Stomach (tissue), 9 donors: Measurements from ENCODE around the gene FFAR3. TPM values are rescaled to one million over a fixed set of nuclear protein-coding genes. Genes with fewer than 3 reads are reported as not detected.

Experiments used
- DNase-seq, 2 donors: peaks; one replicate each; pipeline versions ENCODE4 v3.0.0 to v3.0.0-alpha.2; 2013 to 2019
- H3K27ac ChIP-seq, 5 donors: fragments of 200-600 bp in 4 of 5; sonication (generic) in 4 of 5; one replicate each; pipeline ENCODE4 v1.5.1; 2013 to 2019; ENCODE audit warnings: mild to moderate bottlenecking in 1 of 5, moderate library complexity in 1 of 5
- H3K27me3 ChIP-seq, 3 donors: fragments of 200-600 bp; sonication (generic); one replicate each; pipeline ENCODE4 v1.5.1; 2017 to 2019; ENCODE audit warnings: mixed run types in 1 of 3
- H3K36me3 ChIP-seq, 4 donors: fragments of 200-600 bp; sonication (generic); 1 replicate in 3 of 4; 2 replicates in 1 of 4; pipeline ENCODE4 v1.5.1; 2016 to 2019
- H3K4me1 ChIP-seq, 4 donors: fragments of 200-600 bp; sonication (generic); one replicate each; pipeline ENCODE4 v1.5.1; 2016 to 2019
- H3K4me3 ChIP-seq, 4 donors: fragments of 200-600 bp; sonication (generic) in 3 of 4; one replicate each; pipeline ENCODE4 v1.5.1; 2016 to 2019; ENCODE audit warnings: mild to moderate bottlenecking in 1 of 4
- H3K9me3 ChIP-seq, 4 donors: fragments of 200-600 bp; sonication (generic); one replicate each; pipeline ENCODE4 v1.5.1; 2016 to 2019
- EP300 ChIP-seq: sonication (generic); formaldehyde crosslinking; IDR thresholded peaks from one replicate; pipeline ENCODE4 v1.6.1; 2017; ENCODE audit warnings: antibody characterized with exemption
- POLR2A ChIP-seq, 4 donors: fragments of 450-650 bp; IDR thresholded peaks; one replicate each; pipeline ENCODE4 v1.6.1; 2016; ENCODE audit warnings: antibody characterized with exemption in 4 of 4, control low read depth in 2 of 4, mild to moderate bottlenecking in 1 of 4, moderate library complexity in 1 of 4
- POLR2AphosphoS5 ChIP-seq, 3 donors: sonication (generic); formaldehyde crosslinking; IDR thresholded peaks; one replicate each; pipeline ENCODE4 v1.6.1; 2016; ENCODE audit warnings: antibody characterized with exemption in 3 of 3
- WGBS, 5 donors: extraction: QIAGEN DNeasy Blood & Tissue Kit in 3 of 5; methylation state at CpG; one replicate each; pipeline versions ENCODE4 v1.1.5 to v1.1.7; 2013 to 2018; 5-methylcytosine and 5-hydroxymethylcytosine counted together
- intact Hi-C: fragments of 100-400 bp; cut with DNase I; formaldehyde crosslinking; loops from one replicate; pipeline ENCODE4 v1.15.1; 2023; ENCODE audit warnings: low total_unique reads
- polyA plus RNA-seq, 3 donors: library from polyadenylated mRNA; stranded (reverse); fragments of 200-250 nt; gene quantifications; one replicate each; pipeline ENCODE4 v1.2.3, GENCODE V29; 2013
- total RNA-seq, 5 donors: library from RNA; depleted of rRNA; stranded (reverse); fragments of >200 nt; gene quantifications; one replicate each; pipeline versions ENCODE4 v1.1.0 to v1.2.3, GENCODE V29; 2014 to 2016
- TF ChIP-seq, protein P1 (sequence below), 7 experiments: fragments of 450-650 bp in 4 of 7; fragments of 200-600 bp in 3 of 7; sonication (generic) in 3 of 7; IDR thresholded peaks; one replicate each; pipeline ENCODE4 v1.5.1; 2016 to 2019; ENCODE audit warnings: antibody characterized with exemption in 7 of 7, control low read depth in 2 of 7, mild to moderate bottlenecking in 1 of 7
- donor health status: healthy with polysubstance abuse.
- donor health status: Bipolar disorder and iron deficiency.
- donor health status: healthy.

The FFAR3 gene
- total and polyA plus RNA-seq, 8 donors = 0.30 to 0.56 TPM; not detected in 6

DNA sequence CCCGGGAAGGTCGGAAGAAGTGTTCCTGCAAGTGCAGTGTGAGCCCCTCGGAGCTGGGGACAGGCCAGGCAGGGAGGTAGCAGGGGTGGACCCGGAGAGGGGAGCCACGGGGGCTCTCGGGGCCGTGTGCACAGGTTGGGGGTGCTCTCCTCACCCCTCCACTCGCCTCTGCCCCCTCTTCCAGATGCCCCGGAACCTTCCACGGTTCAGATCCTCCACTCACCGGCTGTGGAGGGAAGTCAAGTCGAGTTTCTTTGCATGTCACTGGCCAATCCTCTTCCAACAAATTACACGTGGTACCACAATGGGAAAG lies 20.3 kb upstream of the FFAR3 start:
- H3K4me1 ChIP-seq = no peaks in the 10 kb centered on the region
- no peaks in the 10 kb centered on the region for H3K36me3 ChIP-seq
- TF ChIP-seq EP300 = no peak
- TF ChIP-seq, protein P1, sequence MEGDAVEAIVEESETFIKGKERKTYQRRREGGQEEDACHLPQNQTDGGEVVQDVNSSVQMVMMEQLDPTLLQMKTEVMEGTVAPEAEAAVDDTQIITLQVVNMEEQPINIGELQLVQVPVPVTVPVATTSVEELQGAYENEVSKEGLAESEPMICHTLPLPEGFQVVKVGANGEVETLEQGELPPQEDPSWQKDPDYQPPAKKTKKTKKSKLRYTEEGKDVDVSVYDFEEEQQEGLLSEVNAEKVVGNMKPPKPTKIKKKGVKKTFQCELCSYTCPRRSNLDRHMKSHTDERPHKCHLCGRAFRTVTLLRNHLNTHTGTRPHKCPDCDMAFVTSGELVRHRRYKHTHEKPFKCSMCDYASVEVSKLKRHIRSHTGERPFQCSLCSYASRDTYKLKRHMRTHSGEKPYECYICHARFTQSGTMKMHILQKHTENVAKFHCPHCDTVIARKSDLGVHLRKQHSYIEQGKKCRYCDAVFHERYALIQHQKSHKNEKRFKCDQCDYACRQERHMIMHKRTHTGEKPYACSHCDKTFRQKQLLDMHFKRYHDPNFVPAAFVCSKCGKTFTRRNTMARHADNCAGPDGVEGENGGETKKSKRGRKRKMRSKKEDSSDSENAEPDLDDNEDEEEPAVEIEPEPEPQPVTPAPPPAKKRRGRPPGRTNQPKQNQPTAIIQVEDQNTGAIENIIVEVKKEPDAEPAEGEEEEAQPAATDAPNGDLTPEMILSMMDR (IDR thresholded peaks at IDR 0.05) = no peak
- TF ChIP-seq POLR2A (IDR thresholded peaks at IDR 0.05) = no peak
- no peak for TF ChIP-seq POLR2AphosphoS5 (IDR thresholded peaks at IDR 0.05)
- intact Hi-C loops = no loop called here
- 74 to 82% (median 80%) methylated on average over 13 of the region's 13 CpGs for WGBS, 5 donors
- H3K9me3 ChIP-seq = no peaks in the 10 kb centered on the region
- H3K4me3 ChIP-seq = no peak overlapping the region
- H3K27ac ChIP-seq = no peak overlapping the region
- peaks cover 0 to 11% (median 4%) of the 10 kb centered on the region in 3 donors for H3K27me3 ChIP-seq
- no peak for DNase-seq

DNA sequence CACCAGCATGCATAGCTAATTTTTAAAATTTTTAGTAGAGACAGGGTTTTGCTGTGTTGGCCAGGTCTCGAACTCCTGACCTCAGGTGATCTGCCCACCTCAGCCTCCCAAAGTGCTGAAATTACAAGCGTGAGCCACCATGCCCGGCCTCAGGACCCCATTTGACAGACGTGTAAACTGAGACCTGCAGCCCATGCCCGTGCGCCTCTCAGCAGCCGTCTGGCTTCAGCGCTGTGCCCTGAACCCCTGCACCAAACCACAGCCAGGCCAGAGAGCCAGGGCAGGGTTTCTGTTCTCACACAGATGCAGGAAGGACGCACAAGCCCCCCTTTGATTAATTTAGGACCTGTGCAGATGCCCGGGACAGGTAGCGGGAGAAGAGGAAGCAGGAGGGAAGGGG lies 17.8 kb upstream of the FFAR3 start:
- Histone ChIP-seq H3K36me3 (no peaks in the 10 kb centered on the region), H3K27ac (no peak overlapping the region), H3K4me1 (no peaks in the 10 kb centered on the region), H3K27me3 (peaks cover 0 to 8% (median 0%) of the 10 kb centered on the region in 3 donors), H3K4me3 (no peak overlapping the region), H3K9me3 (no peaks in the 10 kb centered on the region)
- DNase-seq = no peak
- intact Hi-C loops = no loop called here
- TF ChIP-seq POLR2A (IDR thresholded peaks at IDR 0.05) = no peak
- 76 to 89% (median 87%) methylated on average over 11 of the region's 11 CpGs for WGBS, 5 donors

DNA sequence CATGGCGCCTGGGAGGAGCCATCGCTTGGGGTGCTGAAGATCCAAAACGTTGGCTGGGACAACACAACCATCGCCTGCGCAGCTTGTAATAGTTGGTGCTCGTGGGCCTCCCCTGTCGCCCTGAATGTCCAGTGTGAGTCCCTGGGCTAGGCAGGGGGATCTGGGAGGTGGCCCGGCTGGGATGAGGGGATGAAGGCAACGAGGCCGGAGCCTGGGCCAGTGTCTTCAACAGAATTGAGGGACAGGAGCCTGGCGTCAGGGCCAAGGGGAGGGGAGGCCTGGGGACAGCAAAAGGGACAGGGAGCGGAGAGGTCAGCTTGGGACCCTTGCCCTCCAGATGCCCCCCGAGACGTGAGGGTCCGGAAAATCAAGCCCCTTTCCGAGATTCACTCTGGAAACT lies 17.3 kb upstream of the FFAR3 start:
- no peak for DNase-seq
- no peaks in the 10 kb centered on the region for H3K9me3 ChIP-seq
- 82 to 85% (median 83%) methylated on average over 16 of the region's 16 CpGs for WGBS, 5 donors
- TF ChIP-seq, protein P1 (IDR thresholded peaks at IDR 0.05) = no peak
- TF ChIP-seq POLR2A (IDR thresholded peaks at IDR 0.05) (no peak), EP300 (no peak), POLR2AphosphoS5 (IDR thresholded peaks at IDR 0.05) (no peak)
- H3K4me3 ChIP-seq = no peak overlapping the region
- H3K27me3 ChIP-seq = peaks cover 0 to 14% (median under 1%) of the 10 kb centered on the region in 3 donors
- intact Hi-C loops = no loop called here
- no peak overlapping the region for H3K27ac ChIP-seq
- no peaks in the 10 kb centered on the region for H3K36me3 ChIP-seq
- no peaks in the 10 kb centered on the region for H3K4me1 ChIP-seq

DNA sequence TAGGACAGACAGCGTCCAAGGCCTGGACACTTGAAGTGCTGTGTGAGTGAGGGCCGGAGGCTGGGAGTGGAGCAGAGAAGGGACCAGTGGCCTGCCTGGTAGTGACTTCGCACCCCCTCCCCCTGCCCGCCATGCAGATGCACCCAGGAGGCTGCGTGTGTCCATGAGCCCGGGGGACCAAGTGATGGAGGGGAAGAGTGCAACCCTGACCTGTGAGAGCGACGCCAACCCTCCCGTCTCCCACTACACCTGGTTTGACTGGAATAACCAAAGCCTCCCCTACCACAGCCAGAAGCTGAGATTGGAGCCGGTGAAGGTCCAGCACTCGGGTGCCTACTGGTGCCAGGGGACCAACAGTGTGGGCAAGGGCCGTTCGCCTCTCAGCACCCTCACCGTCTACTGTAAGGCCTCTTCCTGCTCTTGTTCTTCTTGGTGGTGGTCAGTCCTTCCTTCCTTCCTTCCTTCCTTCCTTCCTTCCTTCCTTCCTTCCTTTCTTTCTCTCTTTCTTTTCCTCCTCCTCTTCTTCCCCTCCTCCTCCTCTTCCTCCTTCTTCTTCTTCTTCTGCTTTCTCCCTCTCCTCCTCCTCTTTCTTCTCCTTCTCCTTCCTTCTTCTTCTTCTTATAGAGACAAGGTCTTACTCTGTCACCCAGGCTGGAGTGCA lies 16.6 kb upstream of the FFAR3 start:
- Histone ChIP-seq H3K27me3 (peaks cover 0 to 19% (median 5%) of the 10 kb centered on the region in 3 donors), H3K36me3 (no peaks in the 10 kb centered on the region), H3K4me1 (peaks cover 0 to 3% (median 0%) of the 10 kb centered on the region in 4 donors), H3K4me3 (no peak overlapping the region), H3K27ac (no peak overlapping the region), H3K9me3 (no peaks in the 10 kb centered on the region)
- no peak for TF ChIP-seq EP300
- TF ChIP-seq POLR2A (IDR thresholded peaks at IDR 0.05) = no peak
- TF ChIP-seq POLR2AphosphoS5 (IDR thresholded peaks at IDR 0.05) = no peak
- TF ChIP-seq, protein P1 (IDR thresholded peaks at IDR 0.05) = no peak
- WGBS, 5 donors = 81 to 89% (median 85%) methylated on average over 6 to 14 of the region's 14 CpGs
- DNase-seq = no peak
- intact Hi-C loops = no loop called here

DNA sequence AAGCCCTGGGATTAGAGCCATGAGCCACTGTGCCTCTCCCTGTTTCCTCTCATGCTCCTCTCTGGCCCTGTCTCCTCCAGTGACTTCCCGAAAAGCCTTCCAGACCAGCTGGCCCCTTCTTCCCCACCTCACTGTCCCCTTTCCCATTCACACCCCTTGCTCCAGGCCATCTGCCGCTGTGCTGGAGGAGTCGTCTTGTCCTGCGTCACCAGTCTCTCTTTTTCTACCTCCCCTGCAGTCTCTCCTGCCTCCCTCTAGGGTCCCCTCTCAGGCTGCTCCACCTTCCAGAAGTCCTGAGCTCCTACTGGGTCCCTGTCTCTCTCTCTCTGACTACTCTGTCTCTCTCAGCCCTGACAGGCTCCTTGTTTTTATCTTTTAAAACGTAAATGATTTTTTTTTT lies 15.8 kb upstream of the FFAR3 start:
- H3K4me1 ChIP-seq = peaks cover 0 to 10% (median 0%) of the 10 kb centered on the region in 4 donors
- no peak for DNase-seq
- H3K36me3 ChIP-seq = no peaks in the 10 kb centered on the region
- peaks cover 0 to 23% (median 5%) of the 10 kb centered on the region in 3 donors for H3K27me3 ChIP-seq
- H3K9me3 ChIP-seq = no peaks in the 10 kb centered on the region
- no peak overlapping the region for H3K4me3 ChIP-seq
- H3K27ac ChIP-seq = no peak overlapping the region
- TF ChIP-seq POLR2AphosphoS5 (IDR thresholded peaks at IDR 0.05) = no peak
- no peak for TF ChIP-seq EP300
- TF ChIP-seq, protein P1 (IDR thresholded peaks at IDR 0.05) = no peak
- no peak for TF ChIP-seq POLR2A (IDR thresholded peaks at IDR 0.05)
- 57 to 70% (median 64%) methylated on average over 5 of the region's 5 CpGs for WGBS, 5 donors
- intact Hi-C loops = no loop called here
